PC-3 (cell line): Measurements from ENCODE around the gene PHETA1. TPM values are rescaled to one million over a fixed set of nuclear protein-coding genes. Genes with fewer than 3 reads are reported as not detected.

ENCODE experiments used
- ATAC-seq: fragments of 200-7000 bp; cut with Tn5 transposase; 2 replicates; pipeline ENCODE4 v1.9.1; 2020; ENCODE audit warnings: mild to moderate bottlenecking, moderate library complexity
- BruUV-seq: library from RNA; stranded (reverse); fragments of 400-500 nt; replicated peaks from 2 replicates; lab custom pipeline; 2021; lab: Mats Ljungman, UMichigan
- CTCF ChIA-PET: fragments of 300-600 bp; sonication (Branson Sonifier 250); formaldehyde crosslinking; loops from one replicate; lab custom pipeline; 2022; ENCODE audit warnings: antibody characterized with exemption; lab: Charles Lee
- POLR2A ChIA-PET: fragments of 300-600 bp; sonication (Branson Sonifier 250); formaldehyde crosslinking; loops from one replicate; lab custom pipeline; 2022; ENCODE audit warnings: antibody characterized with exemption; ENCODE audit not compliant: unreplicated experiment; lab: Charles Lee
- DNase-seq: peaks from one replicate; pipeline ENCODE4 v3.0.0-alpha.2; 2015
- H2AFZ ChIP-seq: fragments of 300-600 bp; sonication (generic); 2 replicates; pipeline ENCODE4 v1.6.0; 2016; ENCODE audit warnings: antibody characterized with exemption, low read length
- H3F3A ChIP-seq: fragments of 300-600 bp; sonication (generic); one replicate; pipeline ENCODE4 v1.6.0; 2017; ENCODE audit warnings: antibody characterized with exemption, low read length, control low read depth, mild to moderate bottlenecking; ENCODE audit not compliant: unreplicated experiment
- H3K27ac ChIP-seq: fragments of 300-600 bp; sonication (generic); 2 replicates; pipeline ENCODE4 v1.5.1; 2016; ENCODE audit warnings: mild to moderate bottlenecking, low read length
- H3K27me3 ChIP-seq: fragments of 300-600 bp; sonication (generic); 2 replicates; pipeline ENCODE4 v1.6.1; 2016; ENCODE audit warnings: low read length, mixed read lengths
- H3K36me3 ChIP-seq: fragments of 300-600 bp; sonication (generic); 2 replicates; pipeline ENCODE4 v1.6.1; 2016; ENCODE audit warnings: low read depth, mixed run types, low read length, mixed read lengths
- H3K4me1 ChIP-seq: fragments of 300-600 bp; sonication (generic); 2 replicates; pipeline ENCODE4 v1.5.1; 2016; ENCODE audit warnings: low read length; ENCODE audit not compliant: insufficient read depth
- H3K4me2 ChIP-seq: fragments of 300-600 bp; sonication (generic); 2 replicates; pipeline ENCODE4 v1.6.0; 2016; ENCODE audit warnings: low read length
- H3K4me3 ChIP-seq: fragments of 300-600 bp; sonication (generic); 2 replicates; pipeline ENCODE4 v1.5.1; 2016; ENCODE audit warnings: mild to moderate bottlenecking, low read length, mixed read lengths
- H3K79me2 ChIP-seq: fragments of 300-600 bp; sonication (generic); 2 replicates; pipeline ENCODE4 v1.6.1; 2017; ENCODE audit warnings: low read length, mixed read lengths
- H3K9ac ChIP-seq: fragments of 300-600 bp; sonication (generic); 2 replicates; pipeline ENCODE4 v1.6.0; 2016; ENCODE audit warnings: mild to moderate bottlenecking, low read length
- H3K9me2 ChIP-seq: fragments of 300-600 bp; sonication (generic); replicated peaks from 2 replicates; pipeline ENCODE4 v1.6.1; 2016; ENCODE audit warnings: mixed run types, low read length, mixed read lengths
- H3K9me3 ChIP-seq: fragments of 300-600 bp; sonication (generic); 2 replicates; pipeline ENCODE4 v1.6.1; 2016; ENCODE audit warnings: low read length, mixed read lengths
- H4K20me1 ChIP-seq: fragments of 300-600 bp; sonication (generic); 2 replicates; pipeline ENCODE4 v1.6.1; 2016; ENCODE audit warnings: low read length, mixed read lengths
- EZH2 ChIP-seq: fragments of 300-600 bp; sonication (generic); IDR thresholded peaks from one replicate; pipeline ENCODE4 v1.6.1; 2017; ENCODE audit warnings: antibody characterized with exemption, mild to moderate bottlenecking, low read length; ENCODE audit not compliant: unreplicated experiment
- EZH2phosphoT487 ChIP-seq: fragments of 300-600 bp; sonication (generic); IDR thresholded peaks from 2 replicates; pipeline ENCODE4 v1.6.1; 2018; ENCODE audit warnings: mild to moderate bottlenecking, antibody characterized with exemption, low read length, borderline replicate concordance
- intact Hi-C: fragments of 100-400 bp; cut with micrococcal nuclease; formaldehyde crosslinking; loops from 2 replicates; pipeline ENCODE4 v1.9.0; 2023
- total RNA-seq: library from RNA; depleted of rRNA; stranded (reverse); fragments of >200 nt; gene quantifications from 2 replicates; pipeline ENCODE4 v1.2.3, GENCODE V29; 2014
- TF ChIP-seq, protein P1 (sequence below): fragments of 300-600 bp; sonication (generic); conservative IDR thresholded peaks from 2 replicates; pipeline ENCODE4 v1.5.1; 2017; ENCODE audit warnings: antibody characterized with exemption, low read depth, mild to moderate bottlenecking, low read length

The PHETA1 gene
- total RNA-seq, 1 experiment from 2014 or later = 18.6 TPM

DNA sequence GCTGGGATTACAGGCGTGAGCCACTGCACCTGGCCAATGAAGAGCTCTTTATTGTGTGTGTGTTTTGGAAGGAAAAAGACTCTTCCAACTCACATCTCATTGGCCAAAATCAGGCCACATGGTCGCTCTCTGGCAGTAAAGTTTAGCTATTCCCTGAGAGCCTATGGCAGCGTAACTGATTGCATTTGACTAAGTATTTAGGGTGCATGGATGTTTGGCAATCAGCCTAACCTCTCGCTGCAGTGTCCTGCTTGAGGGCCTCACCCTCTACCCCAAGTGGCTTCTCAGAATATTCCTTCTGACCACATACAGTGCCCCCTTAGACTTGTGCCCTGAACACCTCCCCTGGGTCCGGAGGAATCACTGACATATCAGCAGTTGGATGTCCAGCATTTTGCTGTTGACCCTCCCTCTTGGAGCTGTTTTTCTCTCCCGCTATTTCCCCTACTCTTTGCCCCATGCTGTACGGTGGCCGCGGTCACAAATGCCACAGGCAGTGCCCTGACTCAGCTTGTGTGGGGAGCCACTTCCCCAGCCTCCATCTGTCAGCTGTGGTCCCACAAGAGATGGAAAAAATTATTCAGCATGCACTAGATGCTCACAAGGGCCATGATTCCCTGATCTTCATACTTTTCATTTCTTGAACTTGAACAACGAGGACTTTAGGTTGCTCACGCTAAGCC is 9.5 kb downstream of the PHETA1 start:
- Histone ChIP-seq H3F3A (no peaks in the 10 kb centered on the region), H3K79me2 (no peaks in the 10 kb centered on the region), H3K4me2 (no peak overlapping the region), H3K27ac (no peak overlapping the region), H4K20me1 (no peaks in the 10 kb centered on the region), H3K27me3 (no peaks in the 10 kb centered on the region), H3K4me1 (no peaks in the 10 kb centered on the region), H3K9ac (no peak overlapping the region), H3K36me3 (no peaks in the 10 kb centered on the region), H3K9me3 (no peaks in the 10 kb centered on the region), H3K4me3 (no peak overlapping the region), H3K9me2 (no peaks in the 10 kb centered on the region), H2AFZ (no peak overlapping the region)
- no peak for ATAC-seq
- POLR2A ChIA-PET = no interaction called here
- intact Hi-C loops = no loop called here
- DNase-seq = no peak
- no TSS peak for BruUV-seq
- no peak for TF ChIP-seq EZH2
- no peak for TF ChIP-seq EZH2phosphoT487
- TF ChIP-seq, protein P1, sequence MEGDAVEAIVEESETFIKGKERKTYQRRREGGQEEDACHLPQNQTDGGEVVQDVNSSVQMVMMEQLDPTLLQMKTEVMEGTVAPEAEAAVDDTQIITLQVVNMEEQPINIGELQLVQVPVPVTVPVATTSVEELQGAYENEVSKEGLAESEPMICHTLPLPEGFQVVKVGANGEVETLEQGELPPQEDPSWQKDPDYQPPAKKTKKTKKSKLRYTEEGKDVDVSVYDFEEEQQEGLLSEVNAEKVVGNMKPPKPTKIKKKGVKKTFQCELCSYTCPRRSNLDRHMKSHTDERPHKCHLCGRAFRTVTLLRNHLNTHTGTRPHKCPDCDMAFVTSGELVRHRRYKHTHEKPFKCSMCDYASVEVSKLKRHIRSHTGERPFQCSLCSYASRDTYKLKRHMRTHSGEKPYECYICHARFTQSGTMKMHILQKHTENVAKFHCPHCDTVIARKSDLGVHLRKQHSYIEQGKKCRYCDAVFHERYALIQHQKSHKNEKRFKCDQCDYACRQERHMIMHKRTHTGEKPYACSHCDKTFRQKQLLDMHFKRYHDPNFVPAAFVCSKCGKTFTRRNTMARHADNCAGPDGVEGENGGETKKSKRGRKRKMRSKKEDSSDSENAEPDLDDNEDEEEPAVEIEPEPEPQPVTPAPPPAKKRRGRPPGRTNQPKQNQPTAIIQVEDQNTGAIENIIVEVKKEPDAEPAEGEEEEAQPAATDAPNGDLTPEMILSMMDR = no peak
- CTCF ChIA-PET = no interaction called here

DNA sequence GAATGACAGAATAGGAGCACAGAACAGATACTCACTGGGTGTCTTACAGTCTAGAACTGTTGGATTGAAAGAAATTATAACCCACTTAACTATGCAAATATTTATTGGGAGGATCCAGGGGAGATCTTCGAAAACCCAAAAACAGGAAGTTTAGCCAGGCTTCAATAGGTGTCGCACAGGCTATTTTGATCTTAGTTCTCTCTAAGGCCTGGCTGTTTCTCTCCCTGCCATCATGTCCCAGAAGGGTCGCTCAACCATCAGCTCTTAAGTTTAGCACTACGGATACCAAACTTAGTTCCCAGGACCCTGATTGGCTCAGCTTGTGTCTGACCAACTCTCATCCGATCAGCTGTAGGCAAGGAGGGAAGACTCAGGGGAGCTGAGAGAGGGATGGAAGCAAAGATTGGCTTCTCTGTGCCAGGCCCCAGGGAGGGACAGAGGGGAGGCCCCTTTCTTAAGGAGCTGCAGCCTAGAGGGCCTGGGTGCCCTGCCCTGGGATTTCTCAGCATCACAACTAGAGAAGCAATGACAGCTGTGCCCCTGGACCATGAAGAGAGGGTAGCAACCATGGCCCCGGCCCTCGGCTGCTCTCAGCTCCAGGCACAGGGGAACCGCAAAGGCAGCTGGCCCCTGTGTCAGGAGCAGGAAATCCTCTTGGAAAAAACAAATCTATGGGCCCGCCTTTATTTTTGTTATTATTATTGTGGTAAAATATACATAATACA is 13.5 kb downstream of the PHETA1 start:
- Histone ChIP-seq H3K9me2 (no peaks in the 10 kb centered on the region), H2AFZ (no peak overlapping the region), H3K79me2 (no peaks in the 10 kb centered on the region), H3K27me3 (no peaks in the 10 kb centered on the region), H3K9ac (no peak overlapping the region), H4K20me1 (no peaks in the 10 kb centered on the region), H3K4me3 (no peak overlapping the region), H3K36me3 (no peaks in the 10 kb centered on the region), H3K9me3 (no peaks in the 10 kb centered on the region), H3K27ac (no peak overlapping the region), H3F3A (no peaks in the 10 kb centered on the region), H3K4me2 (no peak overlapping the region), H3K4me1 (no peaks in the 10 kb centered on the region)
- no TSS peak for BruUV-seq
- CTCF ChIA-PET = no interaction called here
- no peak for ATAC-seq
- no peak for TF ChIP-seq EZH2phosphoT487
- TF ChIP-seq, protein P1 = no peak
- TF ChIP-seq EZH2 = no peak
- DNase-seq = no peak
- POLR2A ChIA-PET = no interaction called here
- intact Hi-C loops = no loop called here

- intact Hi-C loops = no loop called here
- Histone ChIP-seq H3K4me2 (no peak overlapping the region), H3K27ac (no peak overlapping the region), H4K20me1 (no peaks in the 10 kb centered on the region), H2AFZ (no peak overlapping the region), H3K9me3 (no peaks in the 10 kb centered on the region), H3K79me2 (no peaks in the 10 kb centered on the region), H3K27me3 (no peaks in the 10 kb centered on the region), H3K4me3 (no peak overlapping the region), H3F3A (no peaks in the 10 kb centered on the region), H3K9ac (no peak overlapping the region), H3K4me1 (no peaks in the 10 kb centered on the region), H3K9me2 (no peaks in the 10 kb centered on the region), H3K36me3 (no peaks in the 10 kb centered on the region)
- BruUV-seq = no TSS peak
- ATAC-seq (no peak), DNase-seq (no peak)
- POLR2A ChIA-PET = no interaction called here
- TF ChIP-seq EZH2 = no peak
- TF ChIP-seq, protein P1 = no peak
- TF ChIP-seq EZH2phosphoT487 = no peak
- CTCF ChIA-PET = no interaction called here
These were observed 14.4 kb downstream of the PHETA1 start for GRCh38 chr12:111354511-111354910.
